ENCODE results near the gene STRAP.

The STRAP gene

DNA sequence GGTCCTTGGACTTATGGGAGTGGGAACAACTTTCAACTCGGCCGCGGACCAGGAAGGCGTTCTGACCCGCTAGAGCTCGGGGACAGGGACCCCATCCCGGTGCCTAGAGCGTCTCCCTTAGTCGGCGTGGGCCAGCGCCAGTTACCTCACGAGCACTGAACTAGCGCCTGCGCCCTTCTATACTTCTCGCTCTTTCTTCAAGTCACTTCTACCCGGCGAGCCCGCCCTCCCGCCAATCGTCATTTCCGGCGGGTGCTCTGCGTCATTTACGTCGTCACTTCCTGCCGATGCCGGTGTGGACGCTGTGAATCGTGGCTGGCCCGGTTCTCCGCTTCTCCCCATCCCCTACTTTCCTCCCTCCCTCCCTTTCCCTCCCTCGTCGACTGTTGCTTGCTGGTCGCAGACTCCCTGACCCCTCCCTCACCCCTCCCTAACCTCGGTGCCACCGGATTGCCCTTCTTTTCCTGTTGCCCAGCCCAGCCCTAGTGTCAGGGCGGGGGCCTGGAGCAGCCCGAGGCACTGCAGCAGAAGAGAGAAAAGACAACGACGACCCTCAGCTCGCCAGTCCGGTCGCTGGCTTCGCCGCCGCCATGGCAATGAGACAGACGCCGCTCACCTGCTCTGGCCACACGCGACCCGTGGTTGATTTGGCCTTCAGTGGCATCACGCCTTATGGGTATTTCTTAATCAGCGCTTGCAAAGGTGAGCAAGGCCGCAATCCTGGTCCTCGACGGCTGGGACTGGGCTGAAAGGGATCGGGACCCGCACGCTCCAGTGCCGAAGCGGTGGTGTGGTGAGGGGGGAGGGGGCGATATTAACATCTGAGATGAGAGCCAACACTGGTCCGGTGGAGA is at the start of gene STRAP:
Gene STRAP, plus strand, starts transcription at position 270 of the 854 bp plus-strand sequence. Its CDS starts 321 bp downstream, at position 591.
- DNase-seq (ENCODE audit: low read depth in 3 of 3) = peak; percentile 92 to 93 (median 92)

DNA sequence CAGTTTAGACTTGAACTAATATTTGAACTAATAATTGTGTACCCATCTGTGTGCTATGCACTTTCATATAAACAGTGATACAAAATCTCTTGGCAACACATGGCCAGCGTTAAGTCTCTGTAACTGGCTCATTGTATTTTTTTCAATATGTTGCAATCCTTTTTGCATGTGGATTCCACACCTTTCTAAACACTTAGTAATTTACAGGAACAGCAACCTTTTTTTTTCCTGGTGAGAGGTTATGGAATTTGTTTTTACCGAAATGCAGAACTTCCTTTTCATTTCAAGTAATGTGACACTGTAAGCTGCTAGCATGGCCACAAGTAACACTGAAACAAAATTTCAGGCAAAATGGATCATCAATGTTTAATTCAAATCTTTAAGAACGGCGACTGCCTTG is 47.6 kb upstream of the STRAP start:
- DNase-seq (ENCODE audit: low read depth in 3 of 3) = no peak

GRCh38 chr12:15837141-15837790 is 44.9 kb upstream of the STRAP start:
- no peak for DNase-seq (ENCODE audit: low read depth in 3 of 3)

DNA sequence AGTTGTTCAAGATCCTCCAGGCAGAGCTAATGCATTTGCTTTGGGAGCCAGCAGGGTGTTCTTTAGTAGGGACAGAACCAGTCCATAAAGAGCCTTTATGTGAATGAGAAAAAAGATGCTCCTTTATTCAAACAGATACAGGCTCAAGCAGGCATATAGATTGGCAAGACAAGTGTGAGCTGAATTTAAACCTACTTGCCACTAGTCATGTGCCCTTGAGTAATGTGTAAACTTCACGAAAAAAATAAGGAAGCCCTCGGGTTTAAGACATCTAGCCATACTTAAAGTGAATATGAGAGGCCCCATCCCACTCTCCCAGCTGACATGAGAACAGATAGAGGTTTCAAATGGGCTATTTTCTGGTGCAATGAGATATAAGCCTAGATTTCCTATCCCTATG is 43.1 kb upstream of the STRAP start:
- no peak for DNase-seq (ENCODE audit: low read depth in 3 of 3)

DNA sequence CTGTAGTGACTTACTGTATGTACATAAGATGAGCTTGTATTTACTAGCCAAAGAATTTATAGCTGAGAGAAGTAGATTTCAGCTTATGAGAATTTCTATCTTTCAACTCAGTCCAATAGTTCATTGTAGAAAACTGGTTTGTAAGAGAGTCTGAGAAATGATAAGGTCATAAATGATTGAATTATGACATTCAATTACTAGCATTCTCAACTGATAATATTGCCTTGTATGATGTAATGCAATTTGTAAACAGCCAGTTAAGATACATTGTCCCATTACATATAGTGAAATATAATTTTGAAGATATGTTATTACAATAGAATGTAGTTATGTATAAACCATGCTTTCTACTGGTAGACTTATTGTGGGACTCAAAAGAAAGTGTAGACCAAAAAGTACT is 42.5 kb upstream of the STRAP start:
- DNase-seq (ENCODE audit: low read depth in 3 of 3) = no peak

- DNase-seq (ENCODE audit: low read depth in 3 of 3) = no peak
These were observed 40.1 kb upstream of the STRAP start for GRCh38 chr12:15842108-15842507.

- DNase-seq (ENCODE audit: low read depth in 3 of 3) = no peak
These were observed 35.3 kb upstream of the STRAP start for GRCh38 chr12:15846887-15847286.

GRCh38 chr12:15848606-15849005 is 33.6 kb upstream of the STRAP start:
- DNase-seq (ENCODE audit: low read depth in 3 of 3) = no peak

DNA sequence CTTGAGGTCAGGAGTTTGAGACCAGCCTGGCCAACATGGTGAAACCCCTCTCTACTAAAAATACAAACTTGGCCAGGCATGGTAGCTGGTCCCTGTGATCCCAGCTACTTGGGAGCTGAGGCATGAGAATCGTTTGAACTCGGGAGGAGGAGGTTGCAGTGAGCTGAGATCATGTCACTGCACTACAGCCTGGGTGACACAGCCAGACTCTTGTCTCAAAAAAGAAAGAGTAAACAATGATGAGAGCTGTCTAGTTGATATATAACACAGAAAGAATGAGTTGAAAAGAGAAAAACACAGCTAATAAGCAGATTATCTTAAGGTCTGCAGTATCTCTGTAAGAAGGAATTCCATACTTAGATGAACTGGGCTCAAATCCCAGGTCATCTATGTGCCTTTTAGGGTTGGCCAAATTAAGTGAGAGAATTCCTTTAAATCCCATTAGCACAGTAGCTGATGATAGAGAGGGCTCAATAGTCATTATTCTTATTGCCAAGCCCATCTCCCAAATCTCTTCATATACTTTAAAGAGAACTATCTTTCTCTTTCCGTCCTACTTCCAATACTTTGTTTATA is 31.1 kb upstream of the STRAP start:
- DNase-seq (ENCODE audit: low read depth in 3 of 3) = no peak

GRCh38 chr12:15851919-15852318 is 30.3 kb upstream of the STRAP start:
- DNase-seq (ENCODE audit: low read depth in 3 of 3) = no peak

DNA sequence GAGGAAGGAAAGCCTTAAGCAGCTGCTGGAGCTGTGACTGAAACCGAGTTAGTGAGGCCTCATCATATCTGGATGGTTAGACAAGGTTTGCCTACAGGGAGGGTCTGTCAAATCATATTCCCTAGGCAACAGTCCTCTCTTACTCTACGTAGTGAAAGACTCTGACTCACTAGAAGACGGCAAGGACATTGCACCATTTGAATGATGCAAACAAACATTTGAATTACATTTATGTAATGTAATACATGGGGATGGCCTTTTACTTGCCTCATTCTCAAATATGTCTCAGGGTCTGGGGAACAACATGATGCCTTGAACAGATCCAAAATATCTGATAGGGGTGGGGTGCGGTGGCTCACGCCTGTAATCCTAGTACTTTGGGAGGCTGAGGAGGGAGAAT is 29.8 kb upstream of the STRAP start:
- no peak for DNase-seq (ENCODE audit: low read depth in 3 of 3)

DNA sequence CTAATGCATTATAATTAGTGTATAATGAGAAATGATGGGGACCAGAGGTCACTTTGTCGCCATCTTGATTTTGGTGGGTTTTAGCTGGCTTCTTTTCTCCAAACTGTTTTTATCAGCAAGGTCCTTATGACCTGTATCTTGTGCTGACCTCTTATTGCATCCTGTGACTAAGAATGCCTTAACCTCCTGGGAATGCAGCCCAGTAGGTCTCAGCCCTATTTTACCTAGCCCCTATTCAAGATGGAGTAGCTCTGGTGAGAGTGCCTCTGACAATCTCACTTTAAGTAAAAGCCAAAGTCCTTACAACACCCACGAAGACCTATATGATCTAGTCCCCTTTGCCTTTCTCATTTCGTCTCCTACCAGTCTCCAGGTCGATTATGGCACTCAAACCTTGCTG is 28.3 kb upstream of the STRAP start:
- DNase-seq (ENCODE audit: low read depth in 3 of 3) = no peak

GRCh38 chr12:15854916-15855315 is 27.3 kb upstream of the STRAP start:
- no peak for DNase-seq (ENCODE audit: low read depth in 3 of 3)

GRCh38 chr12:15855646-15856045 is 26.5 kb upstream of the STRAP start:
- DNase-seq (ENCODE audit: low read depth in 3 of 3) = no peak

DNA sequence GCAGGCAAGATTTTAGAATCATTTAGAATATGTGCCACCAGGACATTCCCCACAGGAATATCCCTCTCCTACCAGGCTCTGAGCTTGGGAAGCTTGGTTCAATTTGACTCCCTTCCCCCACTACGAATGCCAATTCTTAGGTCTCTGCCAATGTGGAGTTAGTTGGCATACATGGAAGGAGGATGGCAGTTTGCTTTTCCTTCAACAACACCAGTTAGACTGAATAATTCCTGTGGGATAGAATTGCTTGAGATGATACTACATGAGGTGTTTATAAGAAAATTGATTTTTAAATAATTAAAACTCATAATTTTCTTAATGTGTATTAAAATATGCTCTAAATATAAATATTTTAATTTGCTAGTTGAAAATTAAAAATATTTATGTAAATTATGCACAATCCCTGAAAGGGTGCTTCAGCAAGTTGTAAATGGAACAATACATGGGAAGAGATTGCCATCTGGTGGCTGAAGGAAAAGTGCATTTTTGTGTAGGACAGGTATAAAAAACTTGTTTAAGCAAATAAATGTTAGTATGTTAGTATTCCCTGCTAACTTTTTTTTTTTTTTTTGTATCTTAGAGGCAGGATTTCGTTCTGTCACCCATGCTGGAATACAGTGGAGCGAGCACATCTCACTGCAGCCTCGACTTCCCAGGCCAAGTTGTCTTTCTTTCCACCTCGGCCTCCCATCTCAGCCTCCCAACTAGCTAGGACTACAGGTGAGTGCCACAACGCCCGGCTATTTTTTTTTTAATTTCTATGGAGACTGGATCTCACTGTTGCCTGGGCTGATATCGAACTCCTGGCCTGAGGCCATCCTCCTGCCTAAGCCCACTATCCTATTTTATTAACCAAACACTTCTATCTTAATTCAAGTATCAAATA is 25.8 kb upstream of the STRAP start:
- DNase-seq (ENCODE audit: low read depth in 3 of 3) = peak in 2 of 3 experiments; percentile 7 to 36

DNA sequence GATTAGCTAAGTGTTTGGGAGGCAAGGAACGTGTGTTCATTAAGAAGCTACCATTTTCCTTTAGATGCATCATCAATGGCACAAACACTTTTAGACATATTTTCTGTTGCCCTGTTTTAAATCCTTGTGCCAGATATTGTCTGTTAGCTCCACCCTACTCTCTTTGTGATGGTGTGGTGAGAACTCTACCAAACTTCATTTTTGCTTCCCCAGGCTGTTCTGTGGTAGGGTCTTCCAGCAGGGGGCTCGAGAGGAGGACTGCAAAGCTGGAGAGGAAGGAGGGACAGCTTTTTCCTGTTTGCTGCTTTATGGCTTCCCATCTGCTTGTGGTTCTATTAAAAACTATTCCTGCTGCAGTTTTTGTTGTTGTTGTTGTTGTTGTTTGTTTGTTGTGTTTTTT is 23.8 kb upstream of the STRAP start:
- no peak for DNase-seq (ENCODE audit: low read depth in 3 of 3)

- DNase-seq (ENCODE audit: low read depth in 3 of 3) = no peak
These were observed 23.1 kb upstream of the STRAP start for GRCh38 chr12:15859116-15859515.

DNA sequence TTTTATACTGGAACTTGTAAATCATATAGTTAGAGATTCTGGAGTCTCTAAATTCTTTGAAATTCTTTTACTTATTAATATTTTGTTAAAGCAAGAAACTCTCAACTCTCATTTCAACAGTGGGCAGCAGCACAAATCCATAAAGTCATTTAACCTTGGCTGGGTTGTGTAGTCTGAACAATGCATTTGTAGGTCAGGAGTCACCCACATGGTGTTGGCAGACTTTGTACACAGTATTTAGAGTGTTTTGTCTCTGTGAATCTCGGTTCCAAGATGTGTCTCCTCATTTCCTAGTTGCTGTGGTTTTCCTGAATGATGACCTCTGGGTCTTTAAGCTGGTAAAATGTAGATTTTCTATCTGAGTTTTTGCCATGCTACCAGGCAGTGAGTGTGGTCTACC is 20.8 kb upstream of the STRAP start:
- DNase-seq (ENCODE audit: low read depth in 3 of 3) = no peak

DNA sequence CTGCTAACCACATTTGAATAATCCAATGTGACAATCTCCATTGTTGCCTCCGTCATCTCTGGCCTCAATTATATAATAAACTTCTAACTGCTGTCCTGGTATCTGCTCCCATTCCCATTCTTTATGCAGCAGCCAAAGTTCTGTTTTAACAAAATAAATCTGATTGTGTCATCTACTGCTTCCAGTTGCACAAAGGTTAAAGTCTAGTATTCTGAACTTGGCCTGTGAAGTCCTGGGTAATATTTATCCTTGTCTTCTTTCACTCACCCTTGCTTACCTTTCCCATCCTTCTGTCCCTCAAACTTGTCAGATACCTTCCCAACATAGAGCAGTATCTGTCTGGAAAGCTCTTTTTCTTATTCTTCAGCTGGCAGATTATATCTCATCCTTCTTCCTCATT is 19.3 kb upstream of the STRAP start:
- DNase-seq (ENCODE audit: low read depth in 3 of 3) = no peak

DNA sequence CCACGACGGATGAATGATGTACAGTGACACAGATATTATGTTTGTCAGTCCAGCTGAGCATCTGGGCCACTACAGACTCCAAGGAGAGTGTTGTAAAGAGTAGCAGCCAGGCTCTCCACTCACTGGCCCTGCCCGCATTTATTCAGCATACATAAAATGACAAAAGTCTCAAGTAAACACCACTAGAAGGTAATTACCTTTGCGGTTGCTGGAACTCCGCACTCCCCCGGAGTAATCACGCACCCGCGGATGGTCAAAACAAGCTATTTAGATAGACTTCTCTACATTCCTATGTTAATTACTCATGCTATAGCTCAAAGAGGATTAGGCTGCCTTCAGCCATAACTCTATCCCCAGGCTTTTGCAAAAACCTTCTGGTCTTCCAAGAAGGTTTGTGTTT is 18.8 kb upstream of the STRAP start:
- no peak for DNase-seq (ENCODE audit: low read depth in 3 of 3)

- DNase-seq (ENCODE audit: low read depth in 3 of 3) = no peak
These were observed 18.2 kb upstream of the STRAP start for GRCh38 chr12:15863984-15864383.

- no peak for DNase-seq (ENCODE audit: low read depth in 3 of 3)
These were observed 14.0 kb upstream of the STRAP start for GRCh38 chr12:15868186-15868585.

Measured in stimulated activated CD4-positive, alpha-beta T cell treated with anti-CD3 and anti-CD28 coated beads, TNF-alpha, amount 100 ng/mL, for 24 hours (primary cell).